Karpas-422 (cell line): ENCODE data around the gene CLSTN3. TPM values are rescaled to one million over a fixed set of nuclear protein-coding genes. Genes with fewer than 3 reads are reported as not detected.
A peak's percentile ranks its signal among the peaks of the same experiment; 100 is the strongest.

ENCODE experiments used
- DNase-seq: peaks from one replicate; pipeline ENCODE4 v3.0.0-alpha.2; 2015
- H2AFZ ChIP-seq: fragments of 200-600 bp; sonication (generic); 2 replicates; pipeline ENCODE4 v1.6.1; 2014; ENCODE audit warnings: antibody characterized with exemption, low read length, mixed read lengths
- H3K27ac ChIP-seq: fragments of 200-600 bp; sonication (generic); 2 replicates; pipeline ENCODE4 v1.5.1; 2014; ENCODE audit warnings: mild to moderate bottlenecking, low read length, moderate library complexity
- H3K27me3 ChIP-seq: fragments of 200-600 bp; sonication (generic); 2 replicates; pipeline ENCODE4 v1.6.1; 2014; ENCODE audit warnings: low read length, mixed read lengths
- H3K36me3 ChIP-seq: fragments of 200-600 bp; sonication (generic); 2 replicates; pipeline ENCODE4 v1.6.1; 2014; ENCODE audit warnings: low read length, mixed read lengths; ENCODE audit not compliant: insufficient read depth
- H3K4me1 ChIP-seq: fragments of 200-600 bp; sonication (generic); 2 replicates; pipeline ENCODE4 v1.6.1; 2014; ENCODE audit warnings: mild to moderate bottlenecking, low read length, mixed read lengths
- H3K4me2 ChIP-seq: fragments of 200-600 bp; sonication (generic); 2 replicates; pipeline ENCODE4 v1.6.1; 2014; ENCODE audit warnings: low read length, low read depth, mild to moderate bottlenecking; ENCODE audit not compliant: poor library complexity, severe bottlenecking
- H3K4me3 ChIP-seq: fragments of 200-600 bp; sonication (generic); 2 replicates; pipeline ENCODE4 v1.5.1; 2014; ENCODE audit warnings: mild to moderate bottlenecking, antibody characterized with exemption, low read length, mixed read lengths
- H3K79me2 ChIP-seq: fragments of 200-600 bp; sonication (generic); 2 replicates; pipeline ENCODE4 v1.6.1; 2014; ENCODE audit warnings: mild to moderate bottlenecking, low read length, mixed read lengths
- H3K9ac ChIP-seq: fragments of 200-600 bp; sonication (generic); 2 replicates; pipeline ENCODE4 v1.6.0; 2014; ENCODE audit warnings: low read length
- H3K9me2 ChIP-seq: fragments of 200-600 bp; sonication (generic), shearing (Covaris generic); replicated peaks from 2 replicates; pipeline ENCODE4 v1.6.0; 2014; ENCODE audit warnings: mild to moderate bottlenecking, low read length, moderate library complexity; ENCODE audit not compliant: insufficient read depth
- H3K9me3 ChIP-seq: fragments of 300-700, 200-600 bp; sonication (generic); 2 replicates; pipeline ENCODE4 v1.6.1; 2014; ENCODE audit warnings: low read length, mixed read lengths
- H4K20me1 ChIP-seq: fragments of 200-600 bp; sonication (generic); 2 replicates; pipeline ENCODE4 v1.6.1; 2014; ENCODE audit warnings: mild to moderate bottlenecking, antibody characterized with exemption, low read length, low read depth; ENCODE audit not compliant: insufficient read depth
- total RNA-seq: library from RNA; depleted of rRNA; stranded (reverse); fragments of >200 nt; shearing (Covaris generic); gene quantifications from 2 replicates; pipeline ENCODE4 v1.2.3, GENCODE V29; 2014; ENCODE audit warnings: low replicate concordance

The CLSTN3 gene
- total RNA-seq, 1 experiment from 2014 or later = 30.0 TPM

DNA sequence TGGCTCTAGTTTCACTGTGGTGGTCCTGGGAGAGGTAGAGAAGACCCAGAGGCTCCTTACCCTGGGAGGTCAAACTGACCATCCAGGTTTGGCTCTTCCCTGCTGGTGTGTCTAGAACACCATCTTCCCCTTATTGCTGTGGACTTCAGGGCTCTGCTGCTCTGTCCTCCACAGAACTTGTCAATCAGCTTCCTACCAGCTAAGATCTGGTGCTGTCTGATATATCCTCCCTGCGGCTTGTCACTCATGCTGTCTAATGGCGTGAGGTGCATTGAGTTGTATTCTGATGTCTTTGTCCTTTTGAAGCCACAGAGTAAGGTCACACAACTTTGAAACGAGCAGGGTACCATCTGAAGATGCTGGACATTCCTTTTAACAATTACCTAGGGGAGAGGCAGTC, 14.0 kb upstream of the CLSTN3 start:
- no peaks in the 10 kb centered on the region for H4K20me1 ChIP-seq
- DNase-seq = no peak
- H3K4me2 ChIP-seq = no peak overlapping the region
- H3K4me1 ChIP-seq = peaks cover 33% of the 10 kb centered on the region
- H3K9ac ChIP-seq = no peak overlapping the region
- peaks cover 7% of the 10 kb centered on the region; the same call in 1 of the 2 replicates for H3K36me3 ChIP-seq
- H3K9me3 ChIP-seq = no peaks in the 10 kb centered on the region
- H3K27ac ChIP-seq = no peak overlapping the region
- no peaks in the 10 kb centered on the region for H3K27me3 ChIP-seq
- no peaks in the 10 kb centered on the region for H3K9me2 ChIP-seq
- H3K79me2 ChIP-seq = no peaks in the 10 kb centered on the region
- no peak overlapping the region for H3K4me3 ChIP-seq
- no peak overlapping the region for H2AFZ ChIP-seq

DNA sequence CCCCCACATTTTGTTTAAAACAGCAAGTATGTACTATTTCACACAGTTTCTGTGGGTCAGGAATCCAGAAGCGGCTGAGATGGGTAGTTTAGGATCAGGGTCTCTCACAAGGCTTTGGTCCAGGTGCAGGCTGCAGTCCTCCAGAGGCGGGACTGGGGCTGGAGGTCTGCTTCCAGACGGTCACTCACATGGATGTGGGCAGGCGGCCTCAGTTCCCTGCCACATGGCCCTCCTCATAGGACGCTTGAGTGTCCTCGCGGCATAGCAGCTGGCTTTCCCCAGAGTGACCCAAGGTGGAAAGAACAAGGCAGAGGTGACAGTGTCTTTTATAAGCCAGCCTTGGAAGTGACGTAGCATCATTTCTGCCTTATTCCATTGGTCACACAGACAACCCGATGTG, 13.3 kb upstream of the CLSTN3 start:
- Histone ChIP-seq H3K4me3 (no peak overlapping the region), H2AFZ (no peak overlapping the region), H3K4me2 (no peak overlapping the region), H3K9ac (no peak overlapping the region), H4K20me1 (no peaks in the 10 kb centered on the region), H3K36me3 (peaks cover 7% of the 10 kb centered on the region; the same call in 1 of the 2 replicates), H3K9me3 (no peaks in the 10 kb centered on the region), H3K27me3 (no peaks in the 10 kb centered on the region), H3K4me1 (peaks cover 31% of the 10 kb centered on the region), H3K9me2 (no peaks in the 10 kb centered on the region), H3K79me2 (no peaks in the 10 kb centered on the region), H3K27ac (no peak overlapping the region)
- no peak for DNase-seq

DNA sequence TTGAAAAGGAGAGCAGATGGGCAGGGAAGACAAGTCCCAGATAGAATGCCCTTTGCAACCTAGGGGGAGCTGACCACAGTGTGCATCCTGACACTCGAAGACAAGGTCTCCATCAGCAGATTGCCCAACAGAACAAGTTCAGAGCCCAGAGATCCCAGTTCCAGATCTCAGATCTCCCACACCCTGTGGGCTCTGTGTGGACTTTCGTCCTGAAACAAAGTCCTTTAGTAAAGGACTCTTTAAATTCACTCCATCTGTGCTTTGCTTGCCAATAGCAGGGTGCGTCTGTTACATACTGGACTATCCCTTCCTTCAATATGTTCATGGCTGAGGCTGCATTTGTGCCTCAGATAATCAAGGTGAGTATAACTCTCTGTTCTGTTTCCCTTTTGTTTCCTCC, 12.5 kb upstream of the CLSTN3 start:
- Histone ChIP-seq H2AFZ (no peak overlapping the region), H3K27me3 (no peaks in the 10 kb centered on the region), H3K9me2 (no peaks in the 10 kb centered on the region), H3K4me3 (no peak overlapping the region), H3K9me3 (no peaks in the 10 kb centered on the region), H3K4me1 (peaks cover 28% of the 10 kb centered on the region), H4K20me1 (no peaks in the 10 kb centered on the region), H3K4me2 (peak overlapping the region; percentile 55), H3K9ac (no peak overlapping the region), H3K79me2 (no peaks in the 10 kb centered on the region), H3K27ac (no peak overlapping the region), H3K36me3 (peaks cover 7% of the 10 kb centered on the region; the same call in 1 of the 2 replicates)
- DNase-seq = no peak

DNA sequence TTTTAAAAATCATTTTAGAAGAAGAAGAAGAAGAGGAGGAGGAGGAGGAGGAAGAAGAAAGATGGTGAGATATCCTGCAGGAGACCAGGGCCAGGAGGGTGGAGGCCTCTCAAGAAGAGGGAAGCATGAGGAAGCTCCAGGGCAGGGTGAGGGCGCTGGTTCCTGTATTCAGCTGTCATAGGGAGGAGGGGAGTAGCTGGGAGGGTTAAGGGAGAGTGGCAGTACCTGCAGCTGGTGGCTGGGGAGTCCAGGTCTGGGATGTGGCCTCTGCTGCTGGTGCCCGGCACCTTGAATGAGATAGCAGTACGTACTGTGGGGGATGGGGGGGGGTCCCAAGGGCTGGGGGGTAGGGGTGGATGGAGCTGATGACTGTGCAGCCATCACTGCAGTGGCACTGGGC, 11.3 kb upstream of the CLSTN3 start:
- no peaks in the 10 kb centered on the region for H3K9me2 ChIP-seq
- H3K9me3 ChIP-seq = no peaks in the 10 kb centered on the region
- no peak overlapping the region for H3K27ac ChIP-seq
- no peaks in the 10 kb centered on the region for H3K79me2 ChIP-seq
- no peak overlapping the region for H2AFZ ChIP-seq
- 0 out of 2 replicates have a peak overlapping the region, but pooled peaks have one; percentile 0 for H3K4me3 ChIP-seq
- peak overlapping the region; percentile 55 for H3K4me2 ChIP-seq
- H3K36me3 ChIP-seq = peaks cover 6% of the 10 kb centered on the region; the same call in 1 of the 2 replicates
- H3K27me3 ChIP-seq = no peaks in the 10 kb centered on the region
- H3K4me1 ChIP-seq = peaks cover 22% of the 10 kb centered on the region
- no peak overlapping the region for H3K9ac ChIP-seq
- DNase-seq = no peak
- H4K20me1 ChIP-seq = no peaks in the 10 kb centered on the region

DNA sequence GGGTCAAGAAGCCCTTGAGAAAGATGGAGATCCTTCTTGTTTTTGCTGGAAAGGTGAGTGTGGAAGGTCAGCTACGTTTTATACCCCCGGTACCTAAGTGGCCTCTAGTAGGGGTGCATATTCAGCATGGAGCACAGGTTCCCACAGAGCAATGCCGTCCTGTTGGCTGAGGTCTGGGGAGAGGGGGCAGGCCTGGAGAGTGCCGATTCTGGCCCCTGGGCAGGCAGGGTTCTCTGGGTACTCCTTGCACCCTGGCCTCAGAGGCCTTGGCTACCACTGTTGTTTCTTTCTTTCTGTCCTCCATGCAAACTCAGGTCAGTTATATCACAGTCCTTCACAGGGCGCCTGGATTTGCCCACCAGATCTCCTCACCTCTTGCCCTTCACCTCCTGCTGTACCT, 10.0 kb upstream of the CLSTN3 start:
- Histone ChIP-seq H3K79me2 (no peaks in the 10 kb centered on the region), H3K4me2 (no peak overlapping the region), H2AFZ (no peak overlapping the region), H3K27ac (no peak overlapping the region), H3K9me2 (no peaks in the 10 kb centered on the region), H3K4me1 (peaks cover 22% of the 10 kb centered on the region), H3K4me3 (no peak overlapping the region), H3K9ac (no peak overlapping the region), H4K20me1 (no peaks in the 10 kb centered on the region), H3K36me3 (no peaks in the 10 kb centered on the region), H3K27me3 (no peaks in the 10 kb centered on the region), H3K9me3 (no peaks in the 10 kb centered on the region)
- no peak for DNase-seq

DNA sequence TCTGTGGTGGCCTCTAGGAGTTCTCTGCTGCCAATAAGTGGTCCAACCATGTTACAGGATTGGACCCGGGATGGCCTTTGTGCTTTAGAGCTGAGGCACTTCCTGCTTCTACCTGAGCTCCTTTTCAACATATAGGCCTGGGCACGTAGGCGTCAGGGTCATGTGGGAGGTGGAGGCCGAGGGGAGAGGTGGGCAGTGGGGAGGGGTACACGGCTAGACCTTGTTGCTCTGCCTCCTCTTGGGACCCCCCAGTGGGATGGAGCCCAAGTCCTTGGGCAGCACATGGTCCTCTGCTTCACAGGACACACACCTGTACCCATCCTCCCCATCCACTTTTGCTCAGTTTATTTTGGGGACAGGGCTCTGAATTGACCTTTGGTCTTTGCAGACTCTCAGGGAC, 8.8 kb upstream of the CLSTN3 start:
- Histone ChIP-seq H3K9me2 (no peaks in the 10 kb centered on the region), H3K27ac (no peak overlapping the region), H3K4me2 (no peak overlapping the region)

DNA sequence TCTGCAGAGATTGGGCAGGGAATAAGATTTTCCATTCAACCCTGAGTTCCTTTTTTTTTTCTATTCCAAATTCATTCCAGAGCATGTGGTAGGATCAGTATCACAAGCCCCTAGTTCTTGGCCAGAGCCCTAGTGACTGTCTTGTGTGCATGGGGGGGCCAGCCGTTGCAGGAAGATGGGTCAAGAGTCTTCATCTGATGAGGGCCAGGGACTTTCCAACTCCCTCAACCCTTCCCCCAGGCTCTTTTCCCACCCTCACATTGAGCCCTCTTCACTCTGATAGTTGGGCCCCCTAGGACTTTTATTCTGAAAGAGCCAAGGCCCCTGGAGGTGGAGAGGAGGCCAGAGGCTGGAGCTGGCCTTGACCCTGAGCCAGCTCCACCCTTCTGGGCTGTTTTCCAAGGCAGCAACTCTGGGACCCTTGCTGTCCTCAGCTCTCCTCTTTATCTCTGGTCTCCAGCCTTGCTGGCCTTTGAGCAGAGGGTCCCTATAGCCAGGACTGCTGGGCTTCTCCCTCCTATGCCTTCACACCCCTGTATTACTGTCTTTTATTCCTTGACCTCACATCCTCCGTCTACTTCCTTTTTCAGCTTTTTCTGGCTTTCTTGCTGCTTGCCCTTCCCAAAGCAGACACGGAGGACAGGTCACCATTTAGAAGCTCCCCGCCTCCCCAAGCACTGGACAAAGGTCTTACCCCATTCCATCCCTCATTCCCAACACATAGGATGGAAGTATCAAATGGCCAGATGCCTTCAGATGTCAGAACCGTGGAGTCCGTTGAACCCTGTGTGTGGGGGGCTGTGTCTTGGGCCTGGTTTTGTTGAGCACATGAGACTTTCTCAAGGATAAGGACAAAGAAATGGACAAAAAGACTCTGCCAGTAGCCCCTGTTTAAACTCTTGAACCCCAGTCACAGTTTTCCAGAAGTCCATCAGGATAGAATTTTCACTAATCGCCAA, 7.1 kb upstream of the CLSTN3 start:
- Histone ChIP-seq H3K4me2 (no peak overlapping the region), H3K36me3 (no peaks in the 10 kb centered on the region), H2AFZ (no peak overlapping the region), H3K4me1 (peaks cover 14% of the 10 kb centered on the region), H3K9ac (no peak overlapping the region), H3K79me2 (no peaks in the 10 kb centered on the region), H3K27ac (no peak overlapping the region), H3K9me2 (no peaks in the 10 kb centered on the region), H3K9me3 (no peaks in the 10 kb centered on the region), H3K4me3 (no peak overlapping the region), H4K20me1 (0 out of 2 replicates have a peak, but pooled peaks cover 2% of the 10 kb centered on the region), H3K27me3 (no peaks in the 10 kb centered on the region)
- DNase-seq = no peak

More for the DNA sequence above, 8.8 kb upstream of the CLSTN3 start:
- Histone ChIP-seq H3K27me3 (no peaks in the 10 kb centered on the region), H2AFZ (no peak overlapping the region), H3K79me2 (no peaks in the 10 kb centered on the region), H3K9ac (no peak overlapping the region), H3K4me1 (peaks cover 22% of the 10 kb centered on the region), H3K36me3 (no peaks in the 10 kb centered on the region), H3K4me3 (no peak overlapping the region), H4K20me1 (no peaks in the 10 kb centered on the region), H3K9me3 (no peaks in the 10 kb centered on the region)
- DNase-seq = no peak

DNA sequence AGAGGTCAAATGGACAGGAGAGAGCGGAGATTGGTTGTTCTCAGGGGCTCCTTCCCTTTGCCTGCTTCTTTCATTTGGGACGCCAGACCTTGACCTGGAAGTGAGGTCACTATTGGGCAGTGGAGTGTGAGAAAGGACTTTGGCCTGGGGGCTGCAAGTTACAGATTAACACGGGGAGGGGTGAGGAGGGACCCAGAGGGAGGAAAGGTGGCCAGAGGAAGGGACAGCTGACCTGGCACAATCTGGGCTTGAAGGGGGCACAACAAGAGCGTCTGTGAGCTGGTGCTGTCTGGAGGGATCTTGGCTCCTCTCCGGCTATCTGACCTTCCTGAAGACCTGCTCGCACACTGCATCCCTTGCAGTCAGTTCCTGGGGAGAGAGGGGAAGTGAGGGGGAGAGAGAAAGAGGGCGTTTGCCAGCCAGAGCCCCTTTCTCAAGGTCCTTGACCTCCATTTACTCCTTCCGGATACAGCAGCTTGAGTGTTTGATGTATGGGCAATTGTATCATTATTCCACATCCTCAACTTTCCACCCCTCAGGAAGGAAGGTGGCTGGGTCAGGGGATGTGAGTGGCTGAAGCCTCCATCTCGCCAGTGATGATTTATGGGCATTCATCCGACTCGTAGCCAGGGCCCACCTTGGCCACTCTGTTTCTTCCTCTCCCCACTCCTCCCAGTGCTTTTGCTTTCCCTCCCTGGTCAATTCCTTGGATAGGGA, 6.2 kb upstream of the CLSTN3 start:
- no peaks in the 10 kb centered on the region for H3K9me2 ChIP-seq
- peaks cover 5% of the 10 kb centered on the region for H3K4me1 ChIP-seq
- 0 out of 2 replicates have a peak, but pooled peaks cover 8% of the 10 kb centered on the region for H4K20me1 ChIP-seq
- H3K79me2 ChIP-seq = no peaks in the 10 kb centered on the region
- no peaks in the 10 kb centered on the region for H3K36me3 ChIP-seq
- H3K27me3 ChIP-seq = no peaks in the 10 kb centered on the region
- no peak for DNase-seq
- no peaks in the 10 kb centered on the region for H3K9me3 ChIP-seq
- no peak overlapping the region for H3K4me2 ChIP-seq
- no peak overlapping the region for H3K9ac ChIP-seq
- H2AFZ ChIP-seq = no peak overlapping the region
- H3K4me3 ChIP-seq = no peak overlapping the region
- H3K27ac ChIP-seq = no peak overlapping the region
